AG08395 (cell line): ENCODE data around the gene INS.

Experiments
- DNase-seq: peaks from one replicate; pipeline ENCODE4 v3.0.0; 2012; ENCODE audit warnings: mixed read lengths, low spot score

Gene INS

GRCh38 chr11:2160736-2161259 lies at the start of gene INS:
TSS of gene INS (minus strand) at chr11:2161209. CDS start at chr11:2160971, 238 bp downstream.
- DNase-seq, result no peak

DNA sequence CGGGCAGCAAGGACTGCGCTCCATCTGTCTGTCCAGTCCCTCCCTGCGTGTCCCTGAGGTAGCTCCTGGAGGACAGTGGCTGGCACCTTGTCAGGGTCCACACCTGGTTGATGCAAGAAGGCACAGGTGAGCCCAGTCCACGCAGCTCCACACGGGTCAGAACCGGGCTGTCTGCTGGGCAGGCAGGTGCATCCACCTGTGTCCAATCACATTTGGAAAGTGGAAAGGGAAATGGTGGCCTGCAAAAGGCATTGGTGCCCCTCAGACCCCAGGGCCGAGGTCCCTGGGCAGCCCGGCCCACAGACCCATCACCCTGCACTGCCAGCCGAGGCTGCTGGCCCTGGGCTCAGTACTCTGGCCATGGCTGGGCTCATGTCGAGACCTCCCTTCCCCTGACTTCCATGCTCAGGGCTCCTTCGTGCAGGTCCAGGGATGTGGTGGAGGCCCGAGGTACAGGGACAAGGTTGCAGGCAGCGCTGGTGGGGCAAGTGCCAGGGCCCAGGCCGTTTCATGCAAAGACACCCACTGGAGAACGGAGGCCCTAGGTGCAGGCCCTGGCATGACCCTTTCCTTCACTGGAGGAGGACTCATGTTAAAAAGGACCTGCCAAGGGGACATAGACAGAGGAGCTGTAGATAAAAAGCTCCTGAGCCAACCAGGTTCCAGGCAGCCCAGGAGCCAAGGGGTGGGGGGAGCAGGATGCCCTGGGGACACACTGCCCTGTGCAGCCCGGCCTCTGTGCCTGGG lies 49.5 kb upstream of the INS start:
- DNase-seq, result no peak

DNA sequence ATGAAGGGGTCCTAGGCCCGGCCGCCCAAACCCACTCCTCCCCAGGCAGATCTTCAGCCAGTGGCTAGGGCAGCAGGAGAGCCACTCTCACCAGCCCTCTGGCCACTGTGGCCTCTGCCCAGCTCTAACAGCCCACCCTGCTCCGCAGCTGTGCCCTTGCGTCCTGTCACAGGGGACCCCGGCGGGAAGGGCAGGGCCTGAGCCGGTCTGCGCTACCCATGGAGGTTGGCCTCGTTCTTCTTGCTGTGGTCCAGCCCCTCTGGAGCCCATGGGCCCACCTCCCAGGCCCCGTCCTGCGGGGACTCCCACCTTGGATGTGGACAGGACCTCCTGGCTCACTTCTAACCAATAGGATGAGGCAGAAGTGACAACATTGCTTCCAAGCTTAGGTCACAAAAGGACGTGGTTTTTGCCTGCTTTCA lies 48.9 kb upstream of the INS start:
- DNase-seq, result no peak

GRCh38 chr11:2209370-2209801 lies 48.4 kb upstream of the INS start:
- no peak for DNase-seq

- DNase-seq, result no peak
Observed at GRCh38 chr11:2208691-2209369, 47.8 kb upstream of the INS start.

GRCh38 chr11:2207773-2208621 lies 47.0 kb upstream of the INS start:
- DNase-seq, result no peak

GRCh38 chr11:2207212-2207611 lies 46.2 kb upstream of the INS start:
- DNase-seq, result no peak

DNA sequence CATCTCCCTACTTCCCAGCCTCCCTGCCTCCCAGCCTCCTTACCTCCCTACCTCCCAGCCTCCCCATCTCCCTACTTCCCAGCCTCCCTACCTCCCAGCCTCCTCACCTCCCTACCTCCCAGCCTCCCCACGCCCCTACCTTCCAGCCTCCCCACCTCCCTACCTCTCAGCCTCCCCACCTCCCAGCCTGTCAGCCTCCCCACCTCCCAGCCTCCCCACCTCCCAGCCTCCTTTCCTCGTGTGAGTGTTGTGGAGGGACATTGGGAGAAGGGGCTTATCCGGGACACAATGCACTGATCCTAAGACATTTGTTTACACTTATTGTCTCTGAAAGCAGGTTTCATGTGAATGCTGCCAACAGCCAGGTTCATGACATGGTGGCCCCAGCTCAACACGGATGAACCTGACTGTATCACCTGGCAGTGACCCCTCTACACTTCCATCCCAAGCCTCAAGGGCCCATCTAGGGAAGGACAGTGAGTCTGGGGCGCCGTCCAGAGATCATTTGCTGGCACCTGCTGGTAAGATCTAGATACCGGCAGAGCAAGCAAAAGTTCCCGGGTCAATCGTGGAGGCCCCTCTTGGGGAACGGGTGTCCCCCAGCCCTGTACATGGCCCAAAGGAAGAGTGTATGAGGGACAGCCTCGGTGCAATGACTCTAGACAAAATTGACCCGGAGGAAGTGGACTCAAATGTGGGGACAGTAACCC lies 45.1 kb upstream of the INS start:
- no peak for DNase-seq

DNA sequence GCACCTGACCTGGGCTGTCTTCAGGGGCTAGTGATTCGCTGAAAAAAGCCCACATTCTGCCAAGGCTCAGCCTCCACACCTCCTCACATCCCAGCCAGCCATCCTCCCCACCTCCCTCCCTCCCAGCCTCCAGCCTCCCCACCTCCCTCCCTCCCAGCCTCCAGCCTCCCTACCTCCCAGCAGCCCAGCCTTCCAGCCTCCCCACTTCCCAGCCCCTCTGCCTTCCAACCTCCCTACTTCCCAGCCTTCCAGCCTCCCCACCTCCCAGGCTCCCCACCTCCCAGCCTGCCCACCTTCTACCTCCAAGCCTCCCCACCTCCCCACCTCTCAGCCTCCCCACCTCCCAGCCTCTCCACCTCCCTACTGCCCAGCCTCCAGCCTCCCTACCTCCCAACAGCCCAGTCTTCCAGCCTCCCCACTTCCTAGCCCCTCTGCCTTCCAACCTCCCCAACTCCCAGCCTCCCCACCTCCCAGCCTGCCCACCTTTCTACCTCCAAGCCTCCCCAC lies 44.3 kb upstream of the INS start:
- DNase-seq, result no peak

GRCh38 chr11:2204361-2205213 lies 43.6 kb upstream of the INS start:
- DNase-seq, result no peak

- DNase-seq, result no peak
Observed at GRCh38 chr11:2203440-2204259, 42.6 kb upstream of the INS start.

GRCh38 chr11:2202900-2203439 lies 42.0 kb upstream of the INS start:
- DNase-seq, result no peak

GRCh38 chr11:2202071-2202899 lies 41.3 kb upstream of the INS start:
- DNase-seq, result no peak

DNA sequence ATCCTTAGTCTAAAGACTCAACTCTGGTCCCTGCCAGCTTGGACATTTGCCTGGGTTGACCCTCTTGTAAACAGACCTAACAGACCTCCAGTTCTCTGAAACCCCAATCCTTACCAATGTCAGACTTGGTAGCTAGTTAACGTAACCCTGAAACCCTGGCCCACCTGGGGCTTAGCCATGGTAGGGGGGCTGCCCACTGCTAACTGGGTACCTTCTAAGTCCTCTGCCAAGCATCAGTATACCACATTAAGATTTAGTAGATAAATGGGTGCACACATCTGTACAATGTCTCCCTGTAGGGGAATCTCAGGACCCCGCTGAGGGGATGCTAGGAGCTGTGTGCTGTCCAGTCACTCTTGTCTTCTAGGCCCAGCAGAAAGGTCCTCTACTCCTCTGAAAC lies 40.5 kb upstream of the INS start:
- DNase-seq, result no peak

- DNase-seq, result no peak
Observed at GRCh38 chr11:2200957-2201519, 40.0 kb upstream of the INS start.

- DNase-seq, result no peak
Observed at GRCh38 chr11:2200536-2200935, 39.5 kb upstream of the INS start.

DNA sequence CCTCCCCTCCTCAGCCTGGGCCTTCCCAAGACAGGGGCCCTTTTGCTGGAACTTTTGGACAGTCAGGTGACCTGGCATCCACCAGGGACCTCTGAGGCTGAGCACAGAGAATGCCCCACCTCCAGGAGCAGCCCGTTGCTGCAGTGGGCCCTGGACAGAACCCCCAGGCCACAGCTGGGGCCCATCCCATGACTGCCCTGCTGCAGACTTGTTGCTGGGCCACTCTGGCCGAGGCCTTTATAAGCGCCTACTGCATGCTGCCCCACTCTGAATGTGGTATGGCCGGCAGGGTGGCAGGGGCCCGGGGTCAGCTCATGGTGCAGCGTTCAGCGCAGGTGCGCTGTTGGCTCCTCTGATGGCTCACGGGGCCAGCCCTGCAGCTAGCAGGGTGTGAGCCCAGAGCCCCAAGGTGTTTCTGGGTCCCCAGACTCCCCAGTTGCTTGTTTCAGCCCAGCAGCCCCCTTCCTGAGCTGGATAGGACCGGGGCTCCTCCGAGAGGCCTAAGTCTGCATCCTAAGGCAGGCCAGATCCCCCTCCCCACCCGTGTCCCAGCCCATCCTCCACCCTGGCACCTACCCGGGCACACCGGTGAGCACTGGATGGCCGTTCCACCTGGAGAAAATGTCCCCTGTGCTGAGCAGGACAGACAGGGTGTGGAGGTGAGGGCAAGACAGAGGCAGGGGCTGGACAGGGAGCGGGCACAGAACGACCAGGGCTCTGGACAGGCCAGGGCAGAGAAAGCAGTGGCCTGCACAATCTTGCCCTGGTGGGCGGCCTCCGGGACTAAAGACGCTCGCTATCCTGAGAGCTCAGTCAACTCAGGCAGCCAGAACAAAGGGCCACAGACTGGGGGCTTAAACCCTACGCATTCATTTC lies 38.7 kb upstream of the INS start:
- no peak for DNase-seq
